Measurements from ENCODE around the gene CSNK2A2. TPM values are rescaled to one million over a fixed set of nuclear protein-coding genes. Genes with fewer than 3 reads are reported as not detected.
A peak's percentile ranks its signal among the peaks of the same experiment; 100 is the strongest.

The CSNK2A2 gene
- polyA plus RNA-seq, 1 donor from 2014 or later: 36.7 TPM

GRCh38 chr16:58125781-58126335 is 72.0 kb downstream of the CSNK2A2 start:
- Histone ChIP-seq H3K9me2 (ENCODE audit: insufficient read depth, low read length) (no peaks in the 10 kb centered on the region), H3K36me3 (ENCODE audit: insufficient read depth, low read length) (no peaks in the 10 kb centered on the region), H3K9me3 (ENCODE audit: low read length) (no peaks in the 10 kb centered on the region), H3K27me3 (ENCODE audit: insufficient read depth, low read depth, low read length) (no peaks in the 10 kb centered on the region), H2AFZ (ENCODE audit: low read depth, low read length) (no peak overlapping the region), H3K4me2 (ENCODE audit: low read length) (peak overlapping the region; percentile 97), H3K27ac (ENCODE audit: low read length) (no peak overlapping the region), H4K20me1 (ENCODE audit: insufficient read depth) (peaks cover 10% of the 10 kb centered on the region), H3K79me2 (replicated peaks; ENCODE audit: insufficient read depth, low read length) (peaks cover 63% of the 10 kb centered on the region), H3K9ac (ENCODE audit: low read length) (no peak overlapping the region), H3K4me3 (ENCODE audit: low read length) (peak overlapping the region; percentile 91), H3F3A (ENCODE audit: insufficient read depth, low read length, poor library complexity, severe bottlenecking) (peaks cover 13% of the 10 kb centered on the region)
- TF ChIP-seq REST (IDR thresholded peaks at IDR 0.05; ENCODE audit: borderline replicate concordance): no peak
- TF ChIP-seq RAD21 (conservative IDR thresholded peaks at IDR 0.05): peak; percentile 56
- peak; percentile 71 for TF ChIP-seq SMC3 (conservative IDR thresholded peaks at IDR 0.05; ENCODE audit: poor library complexity)
- TF ChIP-seq CTCF (IDR thresholded peaks at IDR 0.05; ENCODE audit: poor library complexity, severe bottlenecking): peak; percentile 61

- no peaks in the 10 kb centered on the region for H3K9me2 ChIP-seq (ENCODE audit: insufficient read depth, low read length)
- peak overlapping the region; percentile 91 for H3K4me3 ChIP-seq (ENCODE audit: low read length)
- TF ChIP-seq TAF1 (IDR thresholded peaks at IDR 0.05; ENCODE audit: low read depth) (no peak), RAD21 (conservative IDR thresholded peaks at IDR 0.05) (no peak), POLR2AphosphoS5 (IDR thresholded peaks at IDR 0.05) (no peak), SMC3 (conservative IDR thresholded peaks at IDR 0.05; ENCODE audit: poor library complexity) (no peak), EP300 (conservative IDR thresholded peaks at IDR 0.05; ENCODE audit: poor library complexity, severe bottlenecking) (no peak), CTCF (IDR thresholded peaks at IDR 0.05; ENCODE audit: poor library complexity, severe bottlenecking) (no peak), REST (IDR thresholded peaks at IDR 0.05; ENCODE audit: borderline replicate concordance) (no peak), EZH2 (IDR thresholded peaks at IDR 0.05; ENCODE audit: borderline replicate concordance, insufficient read depth, low read length, poor library complexity, severe bottlenecking) (no peak), MXI1 (conservative IDR thresholded peaks at IDR 0.05; ENCODE audit: poor library complexity, severe bottlenecking) (no peak)
- peaks cover 10% of the 10 kb centered on the region for H4K20me1 ChIP-seq (ENCODE audit: insufficient read depth)
- H3K9me3 ChIP-seq (ENCODE audit: low read length): no peaks in the 10 kb centered on the region
- peaks cover 71% of the 10 kb centered on the region for H3K79me2 ChIP-seq (replicated peaks; ENCODE audit: insufficient read depth, low read length)
- peaks cover 13% of the 10 kb centered on the region for H3F3A ChIP-seq (ENCODE audit: insufficient read depth, low read length, poor library complexity, severe bottlenecking)
- H3K36me3 ChIP-seq (ENCODE audit: insufficient read depth, low read length): no peaks in the 10 kb centered on the region
- H3K27me3 ChIP-seq (ENCODE audit: insufficient read depth, low read depth, low read length): no peaks in the 10 kb centered on the region
- no peak overlapping the region for H3K27ac ChIP-seq (ENCODE audit: low read length)
- H2AFZ ChIP-seq (ENCODE audit: low read depth, low read length): no peak overlapping the region
- H3K4me2 ChIP-seq (ENCODE audit: low read length): no peak overlapping the region
- no peak overlapping the region for H3K9ac ChIP-seq (ENCODE audit: low read length)
Measured at GRCh38 chr16:58125041-58125440, 72.9 kb downstream of the CSNK2A2 start.

All from neural cell (in vitro differentiated cells).